Mesenchymal stem cell (in vitro differentiated cells and primary cell): ENCODE results near the gene KISS1.

Experiments
- DNase-seq: peaks from one replicate; pipeline ENCODE4 v3.0.0-alpha.2; 2013
- H2AFZ ChIP-seq: one replicate; pipeline ENCODE4 v1.6.1; 2013; ENCODE audit warnings: low read depth, mild to moderate bottlenecking, control low read depth, inconsistent platforms, low read length, moderate library complexity
- H2AK5ac ChIP-seq: 2 replicates; pipeline ENCODE4 v1.6.1; 2013; ENCODE audit warnings: low read length, moderate library complexity, mild to moderate bottlenecking, inconsistent platforms; ENCODE audit not compliant: severe bottlenecking
- H2BK120ac ChIP-seq: one replicate; pipeline ENCODE4 v1.6.1; 2013; ENCODE audit warnings: low read depth, mild to moderate bottlenecking, inconsistent platforms, low read length, moderate library complexity
- H2BK12ac ChIP-seq, 2 experiments: one replicate each; pipeline ENCODE4 v1.6.1; 2013; ENCODE audit warnings: inconsistent platforms in 2 of 2, low read length in 2 of 2, mild to moderate bottlenecking in 2 of 2, moderate library complexity in 2 of 2, control low read depth in 1 of 2
- H2BK15ac ChIP-seq: one replicate; pipeline ENCODE4 v1.6.1; 2013; ENCODE audit warnings: mild to moderate bottlenecking, low read depth, inconsistent platforms; ENCODE audit not compliant: poor library complexity, severe bottlenecking
- H2BK5ac ChIP-seq: 2 replicates; pipeline ENCODE4 v1.6.1; 2013; ENCODE audit warnings: low read depth, mild to moderate bottlenecking, low read length, control low read depth, inconsistent platforms; ENCODE audit not compliant: poor library complexity, severe bottlenecking
- H3K14ac ChIP-seq, 2 experiments: one replicate each; pipeline ENCODE4 v1.6.1; 2013; ENCODE audit warnings: inconsistent platforms in 2 of 2, low read length in 2 of 2, control low read depth in 1 of 2, mild to moderate bottlenecking in 1 of 2, moderate library complexity in 1 of 2
- H3K18ac ChIP-seq, 2 experiments: one replicate each; pipeline ENCODE4 v1.6.1; 2013; ENCODE audit warnings: inconsistent platforms in 2 of 2, low read length in 2 of 2, control low read depth in 1 of 2, low read depth in 1 of 2, mild to moderate bottlenecking in 1 of 2
- H3K23ac ChIP-seq, 2 experiments: one replicate each; pipeline ENCODE4 v1.6.1; 2013; ENCODE audit warnings: inconsistent platforms in 2 of 2, low read length in 2 of 2, mild to moderate bottlenecking in 2 of 2, moderate library complexity in 2 of 2, control low read depth in 1 of 2
- H3K27ac ChIP-seq: 2 replicates; pipeline ENCODE4 v1.5.1; 2013; ENCODE audit warnings: mild to moderate bottlenecking, moderate library complexity, low read length, control low read depth, inconsistent platforms; ENCODE audit not compliant: poor library complexity, severe bottlenecking
- H3K27me3 ChIP-seq, 2 experiments: 2 replicates each; pipeline versions ENCODE4 v1.6.1 to v1.7.0; 2013; ENCODE audit warnings: low read length in 2 of 2, mild to moderate bottlenecking in 2 of 2, moderate library complexity in 2 of 2, control low read depth in 1 of 2, inconsistent platforms in 1 of 2; ENCODE audit not compliant: control insufficient read depth in 1 of 2, insufficient read depth in 1 of 2
- H3K36me3 ChIP-seq, 2 experiments: 2 replicates each; pipeline versions ENCODE4 v1.6.1 to v1.7.0; 2013; ENCODE audit warnings: low read length in 2 of 2, control low read depth in 1 of 2, inconsistent platforms in 1 of 2, low read depth in 1 of 2, mild to moderate bottlenecking in 1 of 2; ENCODE audit not compliant: insufficient read depth in 2 of 2, control insufficient read depth in 1 of 2
- H3K4ac ChIP-seq, 2 experiments: one replicate each; pipeline ENCODE4 v1.6.1; 2013; ENCODE audit warnings: inconsistent platforms in 2 of 2, low read length in 2 of 2, mild to moderate bottlenecking in 2 of 2, moderate library complexity in 2 of 2, control low read depth in 1 of 2, low read depth in 1 of 2
- H3K4me1 ChIP-seq: 2 replicates; pipeline ENCODE4 v1.6.1; 2013; ENCODE audit warnings: low read depth, low read length, control low read depth; ENCODE audit not compliant: control insufficient read depth, insufficient read depth
- H3K4me2 ChIP-seq: 2 replicates; pipeline ENCODE4 v1.6.1; 2013; ENCODE audit warnings: low read length, mild to moderate bottlenecking, inconsistent platforms; ENCODE audit not compliant: poor library complexity, severe bottlenecking
- H3K4me3 ChIP-seq, 2 experiments: 2 replicates each; pipeline versions ENCODE4 v1.5.1 to v1.7.0; 2013; ENCODE audit warnings: low read length in 2 of 2, mild to moderate bottlenecking in 2 of 2, control low read depth in 1 of 2, low read depth in 1 of 2; ENCODE audit not compliant: insufficient read depth in 1 of 2
- H3K79me1 ChIP-seq: replicated peaks from 2 replicates; pipeline ENCODE4 v1.6.1; 2013; ENCODE audit warnings: mild to moderate bottlenecking, control low read depth, low read length, inconsistent platforms; ENCODE audit not compliant: poor library complexity, severe bottlenecking
- H3K9ac ChIP-seq: 2 replicates; pipeline ENCODE4 v1.7.0; 2013; ENCODE audit warnings: mild to moderate bottlenecking, low read length, moderate library complexity
- H3K9me3 ChIP-seq: 2 replicates; pipeline ENCODE4 v1.7.0; 2013; ENCODE audit warnings: mild to moderate bottlenecking, low read length; ENCODE audit not compliant: control insufficient read depth
- H4K8ac ChIP-seq: one replicate; pipeline ENCODE4 v1.6.1; 2013; ENCODE audit warnings: inconsistent platforms, mild to moderate bottlenecking, low read length, moderate library complexity
- H4K91ac ChIP-seq: one replicate; pipeline ENCODE4 v1.6.1; 2013; ENCODE audit warnings: mild to moderate bottlenecking, low read length, inconsistent platforms
- WGBS: methylation state at CpG from one replicate; pipeline ENCODE4 v1.1.7; 2013; ENCODE audit warnings: mixed read lengths; 5-methylcytosine and 5-hydroxymethylcytosine counted together

Gene KISS1

DNA sequence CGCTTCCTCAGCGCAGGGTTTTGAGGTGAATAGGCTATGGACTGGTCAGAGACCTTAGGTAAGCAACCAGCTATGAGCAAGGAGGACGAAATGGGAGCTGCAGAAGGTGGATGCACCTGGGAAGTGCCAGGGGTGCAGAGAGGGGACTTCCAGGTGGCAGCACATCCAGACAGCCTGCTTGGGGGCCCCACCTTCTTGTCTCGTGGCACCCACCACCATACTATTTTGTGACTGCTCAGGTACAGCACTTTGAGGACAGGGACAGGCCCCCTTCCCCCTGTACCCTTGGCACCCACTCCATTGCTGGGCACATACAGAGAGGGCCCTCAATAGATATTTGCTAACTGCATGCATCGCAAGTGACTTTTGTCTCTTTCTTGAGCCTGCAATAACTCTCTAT, 777 bp upstream of the KISS1 start:
- H3K9me3 ChIP-seq: no peaks in the 10 kb centered on the region
- peaks cover 39% of the 10 kb centered on the region for H3K4me1 ChIP-seq
- no peak overlapping the region for H3K14ac ChIP-seq
- no peak overlapping the region for H3K27ac ChIP-seq
- H3K4ac ChIP-seq: no peak overlapping the region
- H3K9ac ChIP-seq: no peak overlapping the region
- no peaks in the 10 kb centered on the region for H3K79me1 ChIP-seq
- H2BK5ac ChIP-seq: no peak overlapping the region
- WGBS: 79% methylated on average over 5 of the region's 5 CpGs
- no peak overlapping the region for H2BK120ac ChIP-seq
- no peak overlapping the region for H3K4me3 ChIP-seq
- H2BK15ac ChIP-seq: no peak overlapping the region
- H3K27me3 ChIP-seq: peaks cover 7 to 83% of the 10 kb centered on the region in 2 experiments
- H4K8ac ChIP-seq: no peak overlapping the region
- no peak overlapping the region for H2BK12ac ChIP-seq
- no peak overlapping the region for H3K4me2 ChIP-seq
- no peak for DNase-seq
- peak overlapping the region; percentile 69 for H2AK5ac ChIP-seq
- peak overlapping the region in 1 of 2 experiments; percentile 35 for H3K23ac ChIP-seq
- H4K91ac ChIP-seq: no peak overlapping the region
- H3K36me3 ChIP-seq: no peaks in the 10 kb centered on the region
- H2AFZ ChIP-seq: no peak overlapping the region
- H3K18ac ChIP-seq: no peak overlapping the region

GRCh38 chr1:204194771-204195170, 1.5 kb downstream of the KISS1 start:
- H3K36me3 ChIP-seq: no peaks in the 10 kb centered on the region
- H3K27me3 ChIP-seq: peaks cover 18 to 92% of the 10 kb centered on the region in 2 experiments
- H3K79me1 ChIP-seq: no peaks in the 10 kb centered on the region
- H3K14ac ChIP-seq: peak overlapping the region in 1 of 2 experiments; percentile 89
- no peak overlapping the region for H2BK5ac ChIP-seq
- no peak overlapping the region for H3K4me3 ChIP-seq
- peak overlapping the region; percentile 13 for H4K8ac ChIP-seq
- no peak overlapping the region for H2BK15ac ChIP-seq
- no peak overlapping the region for H2BK12ac ChIP-seq
- no peak overlapping the region for H3K4me2 ChIP-seq
- H3K9me3 ChIP-seq: no peaks in the 10 kb centered on the region
- H3K27ac ChIP-seq: no peak overlapping the region
- WGBS: 79% methylated on average over 3 of the region's 7 CpGs
- H3K18ac ChIP-seq: no peak overlapping the region
- H3K9ac ChIP-seq: no peak overlapping the region
- H3K4ac ChIP-seq: no peak overlapping the region
- H2AK5ac ChIP-seq: peak overlapping the region; percentile 17
- H4K91ac ChIP-seq: no peak overlapping the region
- H2AFZ ChIP-seq: no peak overlapping the region
- H3K23ac ChIP-seq: peak overlapping the region in 1 of 2 experiments; percentile 83
- peaks cover 44% of the 10 kb centered on the region for H3K4me1 ChIP-seq
- no peak overlapping the region for H2BK120ac ChIP-seq
- no peak for DNase-seq

- Histone ChIP-seq H2AFZ (no peak overlapping the region), H3K27me3 (peaks cover 25 to 93% of the 10 kb centered on the region in 2 experiments), H3K9me3 (no peaks in the 10 kb centered on the region), H2BK12ac (no peak overlapping the region), H2BK15ac (no peak overlapping the region), H2AK5ac (no peak overlapping the region), H3K4me1 (peaks cover 40% of the 10 kb centered on the region), H2BK120ac (no peak overlapping the region), H3K27ac (no peak overlapping the region), H4K91ac (no peak overlapping the region), H4K8ac (no peak overlapping the region), H3K4me3 (no peak overlapping the region), H3K79me1 (no peaks in the 10 kb centered on the region), H3K23ac (no peak overlapping the region), H3K4me2 (no peak overlapping the region), H2BK5ac (no peak overlapping the region), H3K4ac (no peak overlapping the region), H3K14ac (no peak overlapping the region), H3K18ac (no peak overlapping the region), H3K9ac (no peak overlapping the region), H3K36me3 (no peaks in the 10 kb centered on the region)
- WGBS: 87% methylated on average over 2 of the region's 2 CpGs
- DNase-seq: no peak
Measured at GRCh38 chr1:204194080-204194479, 2.2 kb downstream of the KISS1 start.

DNA sequence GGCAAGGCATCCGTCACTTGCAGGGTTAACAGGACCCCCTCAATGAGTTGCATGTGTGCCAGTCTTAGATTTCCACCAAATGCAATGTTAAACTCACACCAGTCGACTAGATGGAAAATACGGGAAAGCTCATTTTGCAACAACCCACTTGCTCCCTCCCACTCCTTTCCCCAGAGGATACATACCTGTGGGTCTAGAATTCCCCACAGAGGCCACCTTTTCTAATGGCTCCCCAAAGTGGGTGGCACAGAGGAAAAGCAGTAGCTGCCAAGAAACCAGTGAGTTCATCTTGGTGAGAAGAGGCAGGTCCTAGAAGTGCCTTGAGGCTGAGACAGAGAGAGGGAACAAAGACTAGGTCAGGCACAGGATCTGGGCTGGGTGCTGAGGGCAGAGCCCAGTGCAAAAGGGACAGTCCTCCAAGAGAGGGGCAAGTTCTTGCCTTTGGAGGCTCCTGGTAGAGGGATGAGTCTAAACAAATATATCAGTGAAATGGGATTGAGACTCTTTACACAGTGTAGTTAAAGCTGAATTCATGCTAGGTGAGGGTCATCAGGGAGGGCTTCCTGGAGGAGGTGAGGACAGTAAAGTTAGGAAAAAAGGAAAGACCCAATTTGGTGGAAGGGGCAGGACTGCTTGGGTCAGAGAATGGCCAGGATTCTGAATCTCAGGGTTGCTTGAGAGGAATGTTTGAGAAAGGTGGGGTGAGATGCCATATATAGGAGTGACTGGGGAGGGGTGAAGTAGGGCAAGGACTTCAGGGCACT, 3.5 kb downstream of the KISS1 start:
- H3K4ac ChIP-seq: no peak overlapping the region

More for the DNA sequence above, 3.5 kb downstream of the KISS1 start:
- no peak overlapping the region for H2AFZ ChIP-seq
- WGBS: 92% methylated on average over 3 of the region's 3 CpGs
- no peak overlapping the region for H3K9ac ChIP-seq
- H4K91ac ChIP-seq: no peak overlapping the region
- no peak overlapping the region for H4K8ac ChIP-seq
- H3K4me3 ChIP-seq: no peak overlapping the region
- no peak overlapping the region for H2BK5ac ChIP-seq
- peaks cover 29% of the 10 kb centered on the region for H3K4me1 ChIP-seq
- no peak overlapping the region for H2AK5ac ChIP-seq
- H2BK15ac ChIP-seq: no peak overlapping the region
- H3K79me1 ChIP-seq: no peaks in the 10 kb centered on the region
- H3K9me3 ChIP-seq: no peaks in the 10 kb centered on the region
- no peak overlapping the region for H3K4me2 ChIP-seq
- peaks cover 38 to 96% of the 10 kb centered on the region in 2 experiments for H3K27me3 ChIP-seq
- H3K27ac ChIP-seq: no peak overlapping the region
- no peak overlapping the region for H3K23ac ChIP-seq
- H2BK120ac ChIP-seq: no peak overlapping the region
- H3K36me3 ChIP-seq: no peaks in the 10 kb centered on the region
- no peak overlapping the region for H2BK12ac ChIP-seq
- no peak for DNase-seq
- H3K18ac ChIP-seq: no peak overlapping the region
- no peak overlapping the region for H3K14ac ChIP-seq
